HG03175 (cell line): ENCODE data around the gene SOX18.
"Not testable (repeated sequence)": the region's sequence is repeated elsewhere in the genome, so short reads cannot be mapped to it uniquely, and the experiment has no call there.

Source experiments
- ATAC-seq: cut with Tn5 transposase; IDR thresholded peaks from one replicate; pipeline ENCODE4 v1.9.1; 2021; ENCODE audit warnings: mild to moderate bottlenecking, moderate library complexity; ENCODE audit not compliant: unreplicated experiment

Gene SOX18

GRCh38 chr20:64025101-64025825, 24.2 kb downstream of the SOX18 start:
- no peak for ATAC-seq

GRCh38 chr20:64024141-64024990, 25.1 kb downstream of the SOX18 start:
- ATAC-seq, result no peak

GRCh38 chr20:64023361-64024140, 25.9 kb downstream of the SOX18 start:
- ATAC-seq, result no peak

GRCh38 chr20:64022671-64023360, 26.6 kb downstream of the SOX18 start:
- no peak for ATAC-seq

GRCh38 chr20:64021124-64021975, 28.1 kb downstream of the SOX18 start:
- ATAC-seq, result no peak

- no peak for ATAC-seq
Measured at GRCh38 chr20:64015635-64016034, 33.8 kb downstream of the SOX18 start.

- ATAC-seq, result not testable (repeated sequence)
Measured at GRCh38 chr20:64012385-64013154, 36.9 kb downstream of the SOX18 start.

GRCh38 chr20:64011366-64011779, 38.1 kb downstream of the SOX18 start:
- no peak for ATAC-seq

GRCh38 chr20:64010711-64011237, 38.7 kb downstream of the SOX18 start:
- ATAC-seq, result no peak

GRCh38 chr20:64009811-64010387, 39.5 kb downstream of the SOX18 start:
- ATAC-seq, result no peak

GRCh38 chr20:64006902-64007301, 42.5 kb downstream of the SOX18 start:
- no peak for ATAC-seq

GRCh38 chr20:64006490-64006889, 42.9 kb downstream of the SOX18 start:
- ATAC-seq, result no peak

GRCh38 chr20:64005394-64005793, 44.0 kb downstream of the SOX18 start:
- no peak for ATAC-seq

- no peak for ATAC-seq
Measured at GRCh38 chr20:64003960-64004725, 45.3 kb downstream of the SOX18 start.

GRCh38 chr20:64001607-64002011, 47.8 kb downstream of the SOX18 start:
- ATAC-seq, result no peak

GRCh38 chr20:64000906-64001305, 48.5 kb downstream of the SOX18 start:
- ATAC-seq, result no peak
